ENCODE data around the gene LITAF. TPM values are rescaled to one million over a fixed set of nuclear protein-coding genes. Genes with fewer than 3 reads are reported as not detected.

The LITAF gene
- polyA plus RNA-seq, 1 donor, result 43.0 TPM

Other genes starting within 250 kb of the LITAF start
- 12.4 TPM for gene RMI2, start 241.5 kb downstream of the LITAF start, polyA plus RNA-seq
- 9.7 TPM for gene SNN, start 81.5 kb upstream of the LITAF start, polyA plus RNA-seq
- gene TXNDC11, start 155.9 kb upstream of the LITAF start, polyA plus RNA-seq, result 42.5 TPM
- gene ZC3H7A, start 210.3 kb upstream of the LITAF start, polyA plus RNA-seq, result 50.4 TPM

Measured in large intestine (tissue), 1 donor.